Stimulated activated CD8-positive, alpha-beta memory T cell treated with anti-CD3 and anti-CD28 coated beads, Interleukin-15, amount 100 ng/mL, for 48 hours (primary cell): ENCODE measurements around the gene ZNF140.

Experiments
- DNase-seq, 2 donors: peaks; one replicate each; pipeline ENCODE4 v3.0.0-alpha.2; 2020; ENCODE audit warnings: low read depth in 2 of 2

The ZNF140 gene

DNA sequence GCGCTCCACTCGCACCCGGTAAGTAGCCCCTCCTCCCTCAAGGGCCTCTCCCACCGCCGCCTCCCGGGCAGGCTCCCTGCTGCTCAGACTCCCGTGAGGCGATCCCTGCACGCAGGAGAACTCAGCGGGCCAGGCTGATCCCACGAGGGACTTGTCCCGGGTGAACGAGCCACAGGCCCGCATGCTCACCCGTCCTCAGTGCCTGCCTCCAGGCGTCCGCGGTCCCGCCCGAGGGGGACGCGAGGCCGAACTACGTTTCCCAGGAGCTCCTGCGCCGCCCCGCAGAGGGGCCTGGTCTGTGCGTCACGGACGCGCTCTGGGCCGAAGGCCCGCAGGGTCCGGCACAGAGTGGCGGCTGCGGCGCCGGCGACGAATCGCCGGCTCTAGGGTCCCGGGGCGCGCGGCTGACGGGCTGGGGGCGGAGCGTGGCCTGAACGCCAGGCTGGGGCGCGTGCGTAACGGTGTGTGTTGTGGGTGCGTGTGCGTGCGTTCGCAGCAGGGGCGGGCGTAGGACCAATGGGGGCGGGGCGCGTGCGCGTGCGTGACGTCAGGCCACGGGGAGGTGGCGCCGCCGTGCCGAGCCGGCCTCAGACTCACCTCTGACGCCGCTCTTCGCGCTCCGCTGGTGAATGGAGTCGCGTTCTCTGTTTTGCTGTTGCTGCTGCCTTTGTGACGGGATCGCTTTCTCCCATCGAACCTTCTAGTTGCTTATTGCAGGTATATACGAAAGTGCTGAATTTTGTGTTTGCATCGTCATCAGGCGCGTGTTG is 49.5 kb downstream of the ZNF140 start, which contains the start of the genes ZNF10 and ZNF891:
ZNF10 (plus strand) TSS at position 590 of the 770 bp plus-strand sequence. CDS start 13,866 bp downstream, outside the sequence.
ZNF891 (minus strand) TSS at position 237 of the 770 bp plus-strand sequence. CDS start 8,356 bp downstream, outside the sequence.
- DNase-seq, result peak; percentile 91 to 94

DNA sequence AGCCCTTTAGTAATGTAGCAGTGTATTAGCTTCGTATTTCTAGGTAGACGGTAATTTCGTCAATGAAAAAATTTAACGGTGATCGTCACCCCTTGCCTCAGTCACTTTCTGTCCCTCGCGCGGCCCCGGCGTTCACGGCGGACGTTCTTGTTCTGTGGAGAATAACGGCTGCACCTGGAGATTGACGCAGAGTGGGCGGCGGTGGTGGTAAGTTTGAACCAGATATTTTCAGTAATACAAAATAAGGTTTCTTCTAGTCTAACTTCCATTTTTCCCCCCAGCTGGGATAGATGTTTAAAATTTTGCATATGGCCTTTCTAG is 50.0 kb downstream of the ZNF140 start:
- peak; percentile 1 to 24 for DNase-seq

DNA sequence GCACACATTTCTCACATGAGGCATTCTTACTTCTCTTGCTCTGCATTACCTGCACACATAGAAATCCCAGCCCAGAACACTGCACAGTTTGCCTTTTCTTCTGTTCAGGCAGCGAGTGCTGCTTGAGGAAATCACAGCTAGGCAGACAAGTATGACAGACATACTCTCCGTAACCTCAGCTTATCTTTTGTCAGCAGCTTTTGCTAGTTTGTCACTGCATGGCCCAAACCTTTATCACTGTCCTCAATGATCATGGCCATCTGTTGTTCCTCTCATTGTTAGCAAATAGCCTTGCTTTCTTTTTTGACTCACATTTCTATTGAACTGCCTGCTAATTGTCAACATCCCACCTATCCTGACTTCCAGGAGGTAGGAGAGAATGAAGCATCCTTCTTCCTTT is 55.0 kb downstream of the ZNF140 start:
- DNase-seq, result no peak

DNA sequence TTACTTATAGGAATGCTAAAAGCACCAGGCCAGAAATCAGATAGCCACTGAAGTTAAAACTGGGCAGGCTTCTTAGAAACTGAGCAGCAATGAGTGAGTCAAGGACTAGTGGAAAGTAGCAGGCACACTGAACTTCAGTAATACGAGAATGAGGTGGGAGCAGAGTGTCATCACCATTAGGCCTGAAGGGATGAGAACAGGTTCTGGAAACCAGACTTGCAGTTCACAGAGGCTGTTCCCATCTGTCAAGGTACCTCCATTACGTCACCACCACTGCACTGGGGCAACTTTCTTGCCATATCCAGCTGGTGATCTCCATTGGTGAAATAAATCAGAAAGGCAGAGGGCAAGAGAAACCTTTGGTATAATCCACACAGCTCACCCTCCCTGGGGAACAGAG is 65.3 kb downstream of the ZNF140 start:
- DNase-seq, result no peak

DNA sequence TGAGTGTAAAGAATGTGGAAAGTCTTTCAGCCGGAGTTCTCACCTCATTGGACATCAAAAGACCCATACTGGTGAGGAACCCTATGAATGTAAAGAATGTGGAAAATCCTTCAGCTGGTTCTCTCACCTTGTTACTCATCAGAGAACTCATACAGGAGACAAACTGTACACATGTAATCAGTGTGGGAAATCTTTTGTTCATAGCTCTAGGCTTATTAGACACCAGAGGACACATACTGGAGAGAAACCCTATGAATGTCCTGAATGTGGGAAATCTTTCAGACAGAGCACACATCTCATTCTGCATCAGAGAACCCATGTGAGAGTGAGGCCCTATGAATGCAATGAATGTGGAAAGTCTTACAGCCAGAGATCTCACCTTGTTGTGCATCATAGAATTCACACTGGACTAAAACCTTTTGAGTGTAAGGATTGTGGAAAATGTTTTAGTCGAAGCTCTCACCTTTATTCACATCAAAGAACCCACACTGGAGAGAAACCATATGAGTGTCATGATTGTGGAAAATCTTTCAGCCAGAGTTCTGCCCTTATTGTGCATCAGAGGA is 75.5 kb downstream of the ZNF140 start:
- DNase-seq, result no peak
